22Rv1 (cell line): ENCODE measurements around the gene FRMD8.

Experiments
- H3K27ac ChIP-seq: fragments of 450-650 bp; 2 replicates; pipeline ENCODE4 v1.5.1; 2017
- ZFX ChIP-seq: fragments of 450-650 bp; IDR thresholded peaks from 2 replicates; pipeline ENCODE4 v1.6.1; 2017; ENCODE audit warnings: antibody characterized with exemption, borderline replicate concordance
- TF ChIP-seq, protein P1 (sequence below): fragments of 450-650 bp; IDR thresholded peaks from 2 replicates; pipeline ENCODE4 v1.5.1; 2017; ENCODE audit warnings: mild to moderate bottlenecking

The FRMD8 gene

DNA sequence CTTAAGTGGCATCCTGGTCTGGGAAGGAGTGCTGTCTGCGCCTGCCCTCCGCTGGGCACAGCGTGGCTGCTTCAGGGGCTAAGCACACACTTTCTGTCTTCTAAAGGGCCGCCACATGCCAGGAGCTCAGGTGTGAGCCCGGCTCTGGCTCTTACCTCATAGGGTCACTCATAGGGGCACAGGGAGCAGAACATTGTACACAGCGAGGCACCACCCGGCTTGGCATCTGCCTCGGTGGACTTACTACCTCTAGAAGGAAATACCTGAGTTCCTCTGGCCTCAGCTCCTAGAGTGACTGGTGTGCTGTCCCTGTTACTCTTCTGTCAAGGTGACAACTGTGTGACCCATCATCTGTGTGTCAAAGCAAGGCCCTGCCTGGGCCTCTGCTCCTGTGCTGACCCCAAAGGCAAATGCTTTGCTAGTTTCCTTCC lies 49.6 kb downstream of the FRMD8 start:
- TF ChIP-seq, protein P1, sequence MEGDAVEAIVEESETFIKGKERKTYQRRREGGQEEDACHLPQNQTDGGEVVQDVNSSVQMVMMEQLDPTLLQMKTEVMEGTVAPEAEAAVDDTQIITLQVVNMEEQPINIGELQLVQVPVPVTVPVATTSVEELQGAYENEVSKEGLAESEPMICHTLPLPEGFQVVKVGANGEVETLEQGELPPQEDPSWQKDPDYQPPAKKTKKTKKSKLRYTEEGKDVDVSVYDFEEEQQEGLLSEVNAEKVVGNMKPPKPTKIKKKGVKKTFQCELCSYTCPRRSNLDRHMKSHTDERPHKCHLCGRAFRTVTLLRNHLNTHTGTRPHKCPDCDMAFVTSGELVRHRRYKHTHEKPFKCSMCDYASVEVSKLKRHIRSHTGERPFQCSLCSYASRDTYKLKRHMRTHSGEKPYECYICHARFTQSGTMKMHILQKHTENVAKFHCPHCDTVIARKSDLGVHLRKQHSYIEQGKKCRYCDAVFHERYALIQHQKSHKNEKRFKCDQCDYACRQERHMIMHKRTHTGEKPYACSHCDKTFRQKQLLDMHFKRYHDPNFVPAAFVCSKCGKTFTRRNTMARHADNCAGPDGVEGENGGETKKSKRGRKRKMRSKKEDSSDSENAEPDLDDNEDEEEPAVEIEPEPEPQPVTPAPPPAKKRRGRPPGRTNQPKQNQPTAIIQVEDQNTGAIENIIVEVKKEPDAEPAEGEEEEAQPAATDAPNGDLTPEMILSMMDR: no peak
- no peak for TF ChIP-seq ZFX
- peak overlapping the region; percentile 8; the same call in 1 of the 2 replicates for H3K27ac ChIP-seq

DNA sequence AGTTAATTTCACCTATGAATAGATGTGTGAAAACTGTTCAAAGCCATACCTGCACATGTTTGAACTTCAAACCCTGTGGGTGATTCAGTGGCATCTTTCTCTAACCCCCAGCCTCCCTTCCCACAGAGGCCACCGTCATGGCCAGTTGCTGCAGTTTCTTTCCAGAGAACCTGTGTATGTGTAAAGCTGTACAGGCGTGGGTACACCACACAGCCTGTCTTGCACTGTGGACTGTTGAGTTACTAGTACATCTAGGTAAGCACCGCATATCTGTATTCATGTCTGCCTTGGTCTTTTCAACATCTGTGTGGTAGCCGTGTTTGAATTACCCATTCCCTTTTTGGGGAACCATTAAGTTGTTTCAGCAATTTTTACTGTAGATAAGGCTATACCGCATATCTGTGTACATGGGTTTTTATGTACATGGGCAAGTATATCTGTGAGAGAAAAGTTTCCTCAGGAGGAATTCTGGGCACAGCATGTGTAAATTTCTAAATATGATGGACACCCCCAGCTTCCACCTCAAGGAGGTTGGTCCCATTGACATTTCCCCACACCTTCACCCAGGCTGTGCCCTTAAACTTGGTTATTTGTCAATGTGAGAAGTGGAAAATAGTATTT lies 50.1 kb downstream of the FRMD8 start:
- no peak for TF ChIP-seq ZFX
- TF ChIP-seq, protein P1: no peak
- H3K27ac ChIP-seq: peak overlapping the region; percentile 8; the same call in 1 of the 2 replicates

DNA sequence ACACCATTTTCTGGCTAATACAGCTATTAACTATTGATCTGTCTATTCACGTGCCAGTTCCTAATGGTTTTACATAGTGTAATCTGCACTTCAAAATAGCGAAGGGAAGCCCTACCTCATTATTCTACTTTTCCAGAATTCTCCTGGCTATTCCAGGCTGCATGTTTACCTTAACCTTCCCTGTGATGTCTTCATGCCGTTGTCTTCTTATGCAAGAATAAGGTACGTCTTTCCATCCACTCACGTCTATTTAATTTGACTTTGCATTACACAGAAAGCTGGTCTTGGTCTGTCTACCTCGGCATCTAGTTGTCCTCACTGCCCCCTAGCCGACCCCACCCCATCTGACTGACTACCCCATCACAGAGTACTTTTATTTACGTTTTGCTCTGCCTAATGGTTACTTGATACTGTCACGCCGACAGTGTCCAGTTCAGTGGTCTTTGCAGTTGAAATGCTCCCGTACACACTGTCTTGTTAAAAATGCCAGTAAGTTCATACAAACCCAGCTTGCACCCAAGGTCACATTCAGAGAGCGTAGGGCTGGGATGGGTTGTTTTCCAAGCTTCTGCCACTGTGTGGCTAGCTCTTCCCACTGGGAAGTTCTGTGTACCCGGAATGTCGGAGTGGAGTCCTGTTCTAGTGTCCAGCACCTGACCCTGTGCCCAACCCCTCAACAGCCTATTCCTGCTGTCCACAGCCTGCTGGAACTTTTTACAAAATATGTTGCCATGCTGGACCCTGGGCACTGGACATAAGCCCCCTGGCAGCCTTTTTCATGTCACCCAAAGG lies 51.2 kb downstream of the FRMD8 start:
- no peak overlapping the region for H3K27ac ChIP-seq
- TF ChIP-seq ZFX: no peak
- TF ChIP-seq, protein P1: no peak

DNA sequence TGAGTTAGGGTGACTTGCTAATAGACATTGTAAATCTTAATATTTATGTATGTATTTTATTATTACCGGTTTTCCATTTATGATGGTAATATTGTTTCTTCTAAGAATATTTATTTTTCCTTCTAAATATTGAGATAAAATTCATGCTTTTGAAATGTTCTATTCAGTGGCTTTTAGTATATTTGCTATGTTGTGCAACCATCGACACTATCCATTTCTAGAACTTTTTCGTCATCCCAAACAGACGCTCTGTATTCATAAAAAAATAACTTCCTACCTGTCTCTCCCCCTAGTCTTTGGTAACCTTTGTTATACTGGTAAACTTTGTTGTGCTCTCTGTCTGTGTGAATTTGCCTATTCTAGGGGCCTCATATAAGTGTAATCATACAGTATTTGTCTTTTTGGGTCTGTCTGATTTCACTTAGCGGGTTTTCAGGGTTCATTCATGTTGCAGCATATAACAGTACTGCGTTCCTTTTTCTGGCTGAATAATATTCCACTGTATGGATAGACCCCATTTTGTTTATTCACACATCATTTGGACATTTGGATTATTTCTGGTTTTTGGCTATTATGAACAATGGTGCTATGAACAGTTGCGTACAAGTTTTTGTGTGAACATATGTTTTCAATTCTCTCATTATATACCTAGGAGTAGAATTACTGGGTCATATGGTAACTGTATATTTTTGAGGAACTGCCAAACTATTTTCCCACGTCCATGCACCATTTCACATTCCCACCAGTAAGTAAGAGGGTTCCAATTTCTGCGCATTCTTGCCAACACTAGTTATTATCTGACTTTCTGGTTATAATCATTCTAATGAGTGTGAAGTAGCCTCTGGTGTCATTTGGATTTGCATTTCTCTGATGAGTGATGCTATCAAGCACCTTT lies 52.1 kb downstream of the FRMD8 start:
- no peak overlapping the region for H3K27ac ChIP-seq
- TF ChIP-seq, protein P1: no peak
- no peak for TF ChIP-seq ZFX

DNA sequence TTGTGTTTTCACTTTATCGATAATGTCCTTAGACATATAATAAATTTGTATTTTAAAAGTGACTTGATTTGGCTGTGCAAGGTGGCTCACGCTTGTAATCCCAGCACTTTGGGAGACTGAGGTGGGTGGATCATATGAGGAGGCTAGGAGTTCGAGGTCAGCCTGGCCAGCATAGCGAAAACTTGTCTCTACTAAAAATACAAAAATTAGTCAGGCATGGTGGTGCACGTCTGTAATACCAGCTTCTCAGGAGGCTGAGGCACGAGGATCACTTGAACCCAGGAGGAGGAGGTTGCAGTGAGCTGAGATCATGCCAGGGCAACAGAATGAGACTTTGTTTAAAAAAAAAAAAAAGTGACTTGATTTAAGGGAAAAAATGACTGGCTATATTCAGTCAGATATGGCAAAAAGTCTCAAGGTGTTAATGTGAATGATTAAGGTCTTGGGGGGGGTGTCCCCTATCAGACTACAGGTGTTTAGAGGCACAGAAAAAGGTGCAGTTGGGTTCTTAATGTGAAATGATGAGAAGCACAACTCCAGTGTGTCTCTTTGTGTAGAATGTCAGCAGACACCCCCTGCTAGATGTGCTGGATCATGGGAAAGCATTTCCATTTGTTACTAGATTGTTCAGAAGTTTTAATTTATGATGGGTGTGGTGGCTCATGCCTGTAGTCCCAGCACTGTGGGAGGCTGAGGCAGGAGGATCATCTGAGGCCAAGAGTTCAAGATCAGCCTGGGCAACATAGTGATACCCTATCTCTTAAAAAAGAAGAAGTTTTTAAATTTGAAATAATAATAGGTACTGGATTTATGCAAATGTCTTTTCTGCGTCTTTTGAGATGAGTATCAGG lies 53.1 kb downstream of the FRMD8 start:
- TF ChIP-seq, protein P1: no peak
- TF ChIP-seq ZFX: no peak
- H3K27ac ChIP-seq: no peak overlapping the region

DNA sequence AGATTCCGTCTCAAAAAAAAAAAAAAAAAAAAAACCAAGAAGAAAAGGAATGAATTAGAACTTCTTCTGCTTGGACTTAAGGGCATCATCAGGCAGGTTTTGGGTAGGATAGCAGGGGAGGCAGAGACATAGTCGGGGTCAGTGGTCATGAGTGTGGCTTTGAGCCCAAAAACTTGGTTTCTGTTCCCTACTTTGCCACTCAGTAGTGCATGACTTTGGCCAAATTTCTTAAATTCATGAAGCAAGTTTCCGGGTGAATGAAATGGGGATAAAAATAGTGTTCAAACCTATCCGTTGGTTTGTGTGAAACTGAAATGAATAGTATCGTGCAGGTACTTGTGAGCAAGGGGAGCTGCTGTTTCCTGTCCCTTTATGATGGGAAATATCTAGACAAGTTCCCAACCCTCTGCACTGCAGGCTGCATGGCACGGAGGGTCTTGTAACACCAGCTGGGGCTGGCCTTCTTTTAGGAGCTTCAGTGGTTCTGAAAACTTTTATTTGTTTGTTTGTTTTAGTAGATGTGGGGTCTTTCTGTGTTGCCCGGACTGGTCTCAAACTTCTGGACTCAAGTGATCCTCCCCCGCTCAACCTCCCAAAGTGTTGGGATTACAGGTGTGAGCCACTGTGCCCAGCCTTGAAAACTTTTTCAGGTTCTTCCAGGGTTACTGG lies 54.5 kb downstream of the FRMD8 start:
- no peak overlapping the region for H3K27ac ChIP-seq
- TF ChIP-seq ZFX: no peak
- TF ChIP-seq, protein P1: no peak
